H1 (cell line): ENCODE measurements around the gene CYP2W1. TPM values are rescaled to one million over a fixed set of nuclear protein-coding genes. Genes with fewer than 3 reads are reported as not detected.

ENCODE experiments used
- CTCF ChIA-PET: fragments of 300-600 bp; sonication (Branson Sonifier 250); formaldehyde crosslinking; loops from one replicate; lab custom pipeline; 2021; ENCODE audit not compliant: partially characterized antibody; lab: Charles Lee
- POLR2A ChIA-PET: fragments of 300-600 bp; sonication (Branson Sonifier 250); formaldehyde crosslinking; loops from one replicate; lab custom pipeline; 2021; ENCODE audit warnings: inconsistent platforms; ENCODE audit not compliant: partially characterized antibody; lab: Charles Lee
- DNase-seq, 2 experiments: peaks; one replicate each; pipeline versions ENCODE4 v3.0.0 to v3.0.0-alpha.2; 2010 to 2022; ENCODE audit warnings: low spot score in 2 of 2, low read depth in 1 of 2, mixed read lengths in 1 of 2
- FAIRE-seq: peaks from 2 replicates; lab custom pipeline; 2011; peaks lifted over from hg19 to GRCh38; lab: Jason Lieb, UNC
- H2AFZ ChIP-seq: 2 replicates; pipeline ENCODE4 v1.8.1; 2012; ENCODE audit warnings: low read length, inconsistent platforms
- H2AK5ac ChIP-seq: 2 replicates; pipeline ENCODE4 v1.6.1; 2013; ENCODE audit warnings: low read depth, low read length
- H2BK120ac ChIP-seq: replicated peaks from 2 replicates; pipeline ENCODE3; 2013; ENCODE audit warnings: low read depth, low read length, inconsistent platforms
- H2BK12ac ChIP-seq: 2 replicates; pipeline ENCODE4 v1.6.1; 2013; ENCODE audit warnings: low read depth, low read length
- H2BK15ac ChIP-seq: 2 replicates; pipeline ENCODE4 v1.6.1; 2013; ENCODE audit warnings: low read length
- H2BK20ac ChIP-seq: 2 replicates; pipeline ENCODE4 v1.6.1; 2013; ENCODE audit warnings: low read length
- H2BK5ac ChIP-seq: 2 replicates; pipeline ENCODE4 v1.6.1; 2013; ENCODE audit warnings: low read depth, low read length
- H3K14ac ChIP-seq: 2 replicates; pipeline ENCODE4 v1.6.1; 2013; ENCODE audit warnings: inconsistent platforms; ENCODE audit not compliant: insufficient read length
- H3K18ac ChIP-seq: 2 replicates; pipeline ENCODE4 v1.6.1; 2013; ENCODE audit warnings: low read length; ENCODE audit errors: extremely low read depth
- H3K23ac ChIP-seq: 2 replicates; pipeline ENCODE4 v1.6.1; 2013; ENCODE audit warnings: inconsistent platforms; ENCODE audit not compliant: insufficient read length
- H3K23me2 ChIP-seq: 2 replicates; pipeline ENCODE4 v1.6.1; 2013; ENCODE audit warnings: low read depth, low read length
- H3K27ac ChIP-seq: 2 replicates; pipeline ENCODE4 v1.6.1; 2011; ENCODE audit warnings: low read depth, low read length, inconsistent platforms
- H3K27me3 ChIP-seq, 4 experiments: replicated peaks in 1 of 4; 1 replicate in 1 of 4; 2 replicates in 3 of 4; pipeline versions ENCODE4 v1.6.1 to v1.8.1; 2011 to 2013; ENCODE audit warnings: low read length in 3 of 4, mild to moderate bottlenecking in 3 of 4, inconsistent platforms in 2 of 4, mixed read lengths in 2 of 4, moderate library complexity in 1 of 4; ENCODE audit not compliant: control insufficient read depth in 3 of 4, insufficient read depth in 3 of 4; ENCODE audit errors: extremely low read depth in 1 of 4
- H3K36me3 ChIP-seq, 4 experiments: 2 replicates each; pipeline versions ENCODE4 v1.6.1 to v1.8.1; 2011 to 2013; ENCODE audit warnings: mild to moderate bottlenecking in 4 of 4, low read length in 3 of 4, moderate library complexity in 2 of 4, control low read depth in 1 of 4, inconsistent platforms in 1 of 4; ENCODE audit not compliant: insufficient read depth in 4 of 4, control insufficient read depth in 2 of 4
- H3K4ac ChIP-seq: replicated peaks from 2 replicates; pipeline ENCODE3; 2013; ENCODE audit warnings: low read length, low read depth, mixed read lengths, inconsistent platforms; ENCODE audit not compliant: insufficient read length
- H3K4me1 ChIP-seq, 4 experiments: replicated peaks in 1 of 4; 1 replicate in 1 of 4; 2 replicates in 3 of 4; pipeline versions ENCODE4 v1.6.1 to v1.8.1; 2011 to 2013; ENCODE audit warnings: low read length in 3 of 4, inconsistent platforms in 2 of 4, mixed read lengths in 1 of 4; ENCODE audit not compliant: insufficient read depth in 4 of 4, control insufficient read depth in 3 of 4
- H3K4me2 ChIP-seq, 2 experiments: 2 replicates each; pipeline versions ENCODE4 v1.6.1 to v1.8.1; 2011 to 2013; ENCODE audit warnings: low read depth in 2 of 2, low read length in 2 of 2, control low read depth in 1 of 2, inconsistent platforms in 1 of 2, mild to moderate bottlenecking in 1 of 2; ENCODE audit not compliant: insufficient read depth in 1 of 2
- H3K4me3 ChIP-seq, 4 experiments: fragments of 200-600, 300-600 bp in 1 of 4; sonication (generic), shearing (Covaris generic), sonication (Bioruptor Twin) in 1 of 4; 2 replicates each; pipeline versions ENCODE4 v1.5.1 to v1.8.1; 2011 to 2016; ENCODE audit warnings: low read length in 4 of 4, low read depth in 3 of 4, control low read depth in 2 of 4, inconsistent platforms in 2 of 4, mild to moderate bottlenecking in 2 of 4, mixed read lengths in 1 of 4, moderate library complexity in 1 of 4; ENCODE audit not compliant: insufficient read depth in 2 of 4; ENCODE audit errors: extremely low read depth in 1 of 4
- H3K56ac ChIP-seq: replicated peaks from 2 replicates; pipeline ENCODE3; 2013; ENCODE audit warnings: low read depth, mild to moderate bottlenecking, mixed read lengths, low read length, inconsistent platforms; ENCODE audit not compliant: insufficient read length
- H3K79me1 ChIP-seq: 2 replicates; pipeline ENCODE4 v1.6.1; 2013; ENCODE audit warnings: low read depth, low read length, control low read depth
- H3K79me2 ChIP-seq, 2 experiments: 2 replicates each; pipeline versions ENCODE4 v1.6.1 to v1.8.1; 2012 to 2013; ENCODE audit warnings: low read length in 2 of 2, mild to moderate bottlenecking in 2 of 2, inconsistent platforms in 1 of 2; ENCODE audit not compliant: insufficient read depth in 2 of 2, control insufficient read depth in 1 of 2
- H3K9ac ChIP-seq, 4 experiments: replicated peaks in 1 of 4; 1 replicate in 1 of 4; 2 replicates in 3 of 4; pipeline versions ENCODE4 v1.6.1 to v1.8.1; 2011 to 2013; ENCODE audit warnings: low read depth in 3 of 4, low read length in 3 of 4, control low read depth in 2 of 4, mild to moderate bottlenecking in 2 of 4, moderate library complexity in 2 of 4, inconsistent platforms in 1 of 4; ENCODE audit errors: extremely low read depth in 1 of 4
- H3K9me3 ChIP-seq, 2 experiments: 2 replicates each; pipeline versions ENCODE4 v1.6.1 to v1.8.1; 2012 to 2013; ENCODE audit warnings: mild to moderate bottlenecking in 2 of 2, moderate library complexity in 2 of 2, control low read depth in 1 of 2, inconsistent platforms in 1 of 2, low read depth in 1 of 2, low read length in 1 of 2, mixed read lengths in 1 of 2; ENCODE audit not compliant: insufficient read depth in 2 of 2
- H4K20me1 ChIP-seq, 2 experiments: replicated peaks in 1 of 2; 2 replicates each; pipeline versions ENCODE3 to v1.8.1; 2011 to 2013; ENCODE audit warnings: inconsistent platforms in 2 of 2, low read length in 2 of 2, mild to moderate bottlenecking in 1 of 2; ENCODE audit not compliant: insufficient read depth in 2 of 2, control insufficient read depth in 1 of 2
- H4K5ac ChIP-seq: 2 replicates; pipeline ENCODE4 v1.6.1; 2013; ENCODE audit warnings: low read length, low read depth, mixed read lengths, inconsistent platforms; ENCODE audit not compliant: insufficient read length
- H4K8ac ChIP-seq: 2 replicates; pipeline ENCODE4 v1.8.0; 2013; ENCODE audit warnings: mild to moderate bottlenecking, moderate library complexity, low read length, inconsistent platforms; ENCODE audit not compliant: insufficient read depth; ENCODE audit errors: extremely low read depth
- H4K91ac ChIP-seq: replicated peaks from 2 replicates; pipeline ENCODE3; 2013; ENCODE audit warnings: low read length, mixed read lengths, inconsistent platforms; ENCODE audit not compliant: insufficient read length
- BACH1 ChIP-seq: IDR thresholded peaks from 2 replicates; pipeline ENCODE4 v1.6.1; 2012; ENCODE audit warnings: low read length, improper control_type of control experiment
- CBX5 ChIP-seq: fragments of 300-800, 300-1000 bp; sonication (generic); IDR thresholded peaks from 2 replicates; pipeline ENCODE4 v1.7.1; 2016; ENCODE audit warnings: antibody characterized with exemption, low read length, low read depth
- CBX8 ChIP-seq: fragments of 300-800, 300-1000 bp; sonication (generic); IDR thresholded peaks from 2 replicates; pipeline ENCODE4 v1.7.1; 2016; ENCODE audit warnings: low read depth, low read length, borderline replicate concordance
- EGR1 ChIP-seq: IDR thresholded peaks from 2 replicates; pipeline ENCODE4 v1.6.1; 2011; ENCODE audit warnings: low read depth, low read length, borderline replicate concordance
- EZH2 ChIP-seq: fragments of 200-600 bp; sonication (generic); IDR thresholded peaks from 2 replicates; pipeline ENCODE4 v1.7.1; 2012; ENCODE audit warnings: low read depth, mild to moderate bottlenecking, moderate library complexity, low read length, inconsistent platforms; ENCODE audit not compliant: severe bottlenecking
- JUN ChIP-seq: IDR thresholded peaks from 2 replicates; pipeline ENCODE4 v1.6.1; 2011; ENCODE audit warnings: low read depth, mild to moderate bottlenecking, improper control_type of control experiment, low read length
- SAP30 ChIP-seq: fragments of 300-600 bp; sonication (generic); IDR thresholded peaks from 2 replicates; pipeline ENCODE4 v1.7.1; 2012; ENCODE audit warnings: low read length, moderate library complexity, mild to moderate bottlenecking, inconsistent platforms; ENCODE audit not compliant: insufficient read depth, insufficient replicate concordance
- SIN3A ChIP-seq, 2 experiments: IDR thresholded peaks in 1 of 2; conservative IDR thresholded peaks in 1 of 2; 2 replicates each; pipeline ENCODE4 v1.6.1; 2011 to 2012; ENCODE audit warnings: low read length in 2 of 2, improper control_type of control experiment in 1 of 2, low read depth in 1 of 2, mild to moderate bottlenecking in 1 of 2
- SP4 ChIP-seq: IDR thresholded peaks from 2 replicates; pipeline ENCODE4 v1.6.1; 2012; ENCODE audit warnings: low read length, inconsistent platforms
- SRF ChIP-seq: IDR thresholded peaks from 2 replicates; pipeline ENCODE4 v1.6.1; 2011; ENCODE audit warnings: mild to moderate bottlenecking, low read depth, low read length, moderate library complexity
- SUZ12 ChIP-seq: fragments of 200-600 bp; sonication (generic); IDR thresholded peaks from 2 replicates; pipeline ENCODE4 v1.6.1; 2012; ENCODE audit warnings: mild to moderate bottlenecking, inconsistent platforms, low read length, moderate library complexity, mixed read lengths
- TAF7 ChIP-seq: optimal IDR thresholded peaks from 2 replicates; pipeline ENCODE3; 2011; ENCODE audit warnings: low read depth, mild to moderate bottlenecking, inconsistent platforms, low read length, moderate library complexity, borderline replicate concordance
- ZNF274 ChIP-seq: IDR thresholded peaks from 2 replicates; pipeline ENCODE4 v1.7.0; 2012; ENCODE audit warnings: low read length, borderline replicate concordance; ENCODE audit errors: extremely low read depth
- WGBS, 2 experiments: shearing (Covaris generic) in 1 of 2; methylation state at CpG; one replicate each; pipeline versions ENCODE4 v1.1.6 to v1.1.7; 2013 to 2015; ENCODE audit warnings: low lambda C conversion rate in 2 of 2, mixed read lengths in 2 of 2, inconsistent platforms in 1 of 2, low coverage in 1 of 2, missing lambda C conversion rate in 1 of 2; ENCODE audit not compliant: insufficient replicate concordance in 2 of 2, insufficient coverage in 1 of 2, insufficient read length in 1 of 2; ENCODE audit errors: extremely low coverage in 1 of 2, missing lambda C conversion rate in 1 of 2; 5-methylcytosine and 5-hydroxymethylcytosine counted together
- polyA plus RNA-seq, 7 experiments: library from polyadenylated mRNA; depleted of rRNA in 3 of 7; stranded (reverse) in 5 of 7; unstranded in 2 of 7; fragments of >200 nt in 5 of 7; fragments of 200-250 nt in 2 of 7; gene quantifications; 1 replicate in 5 of 7; 2 replicates in 1 of 7; 4 replicates in 1 of 7; pipeline versions ENCODE4 v1.2.1 to v1.2.3, GENCODE V29; 2011 to 2013; ENCODE audit warnings: missing spikeins in 2 of 7, mixed read lengths in 2 of 7
- total RNA-seq: library from RNA; stranded (reverse); fragmentation: NEBNext Ultra II Directional; extraction: Animal tissue kit (Norgen Biotek cat#: 25700); gene quantifications from 2 replicates; pipeline ENCODE4 v1.2.1, GENCODE V29; 2021
- TF ChIP-seq, protein P1 (sequence below): IDR thresholded peaks from 2 replicates; pipeline ENCODE4 v1.6.1; 2012; ENCODE audit warnings: inconsistent platforms

Gene CYP2W1
- total and polyA plus RNA-seq, 2 of the 8 experiments (the other 6 are each of a cell fraction or from before 2014, with no cell fraction given) = not detected

DNA sequence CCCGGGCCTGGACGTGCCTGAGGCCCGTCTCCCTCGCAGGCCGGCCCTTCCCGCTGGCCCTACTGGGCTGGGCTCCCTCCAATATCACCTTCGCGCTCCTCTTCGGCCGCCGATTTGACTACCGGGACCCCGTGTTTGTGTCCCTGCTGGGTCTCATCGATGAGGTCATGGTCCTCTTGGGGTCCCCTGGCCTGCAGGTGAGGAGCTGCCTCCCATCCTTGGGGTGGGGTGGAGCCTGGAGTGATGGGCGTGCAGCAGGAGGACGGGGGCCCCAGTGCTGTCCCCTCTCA lies 2.1 kb downstream of the CYP2W1 start:
- no peak overlapping the region for H3K18ac ChIP-seq
- no peak overlapping the region for H2AFZ ChIP-seq
- no peak overlapping the region for H3K23ac ChIP-seq
- H3K36me3 ChIP-seq = no peaks in the 10 kb centered on the region
- no peak overlapping the region for H2AK5ac ChIP-seq
- H3K4ac ChIP-seq = no peak overlapping the region
- no peak overlapping the region for H3K9ac ChIP-seq
- CTCF ChIA-PET = interaction anchor here (1.0 to 1.5 kb wide), 3 partner anchors 10 to 76 kb away, joined by 3 to 5 read pairs (median 3); partner anchors contain the start of gene COX19
- no peak overlapping the region for H3K14ac ChIP-seq
- H4K20me1 ChIP-seq = no peaks in the 10 kb centered on the region
- no peaks in the 10 kb centered on the region for H3K79me2 ChIP-seq
- H3K4me2 ChIP-seq = no peak overlapping the region
- FAIRE-seq (no peak), DNase-seq (no peak)
- H3K79me1 ChIP-seq = no peaks in the 10 kb centered on the region
- H3K27ac ChIP-seq = no peak overlapping the region
- H2BK120ac ChIP-seq = no peak overlapping the region
- H3K4me3 ChIP-seq = no peak overlapping the region
- no peak overlapping the region for H4K5ac ChIP-seq
- H3K27me3 ChIP-seq = no peaks in the 10 kb centered on the region
- H2BK5ac ChIP-seq = no peak overlapping the region
- no peak overlapping the region for H4K91ac ChIP-seq
- H2BK12ac ChIP-seq = no peak overlapping the region
- 90% methylated on average over 8 of the region's 16 CpGs; no CpG with 5 or more reads in 1 of the 2 experiments for WGBS, 2 experiments
- H3K23me2 ChIP-seq = no peaks in the 10 kb centered on the region
- POLR2A ChIA-PET = interaction anchor here (2.4 kb wide), 1 partner anchor 10 kb away, joined by 12 read pairs; the partner anchor contains the start of gene COX19
- no peak overlapping the region for H2BK15ac ChIP-seq
- H4K8ac ChIP-seq = peak overlapping the region; percentile 68; the same call in 1 of the 2 replicates
- no peaks in the 10 kb centered on the region for H3K9me3 ChIP-seq
- H2BK20ac ChIP-seq = no peak overlapping the region
- H3K56ac ChIP-seq = no peak overlapping the region
- peaks cover 0 to 5% (median 4%) of the 10 kb centered on the region in 4 experiments; a peak in 5 of 7 replicates for H3K4me1 ChIP-seq
- TF ChIP-seq SRF (no peak), SP4 (no peak), TAF7 (no peak), JUN (no peak), SIN3A (conservative IDR thresholded peaks at IDR 0.05 in 1 of 2, IDR thresholded peaks at IDR 0.05 in 1 of 2; ENCODE audit: low read depth in 1 of 2, low read length in 2 of 2) (no peak), CBX5 (no peak), BACH1 (no peak), EZH2 (no peak), SUZ12 (no peak), ZNF274 (no peak), CBX8 (no peak), EGR1 (no peak), SAP30 (no peak)
- TF ChIP-seq, protein P1, sequence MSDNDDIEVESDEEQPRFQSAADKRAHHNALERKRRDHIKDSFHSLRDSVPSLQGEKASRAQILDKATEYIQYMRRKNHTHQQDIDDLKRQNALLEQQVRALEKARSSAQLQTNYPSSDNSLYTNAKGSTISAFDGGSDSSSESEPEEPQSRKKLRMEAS = no peak
